AG08396 (cell line): ENCODE results near the gene HOMER2.
"Not testable (repeated sequence)": the region's sequence is repeated elsewhere in the genome, so short reads cannot be mapped to it uniquely, and the experiment has no call there.

Experiments used
- DNase-seq: peaks from one replicate; pipeline ENCODE4 v3.0.0; 2012; ENCODE audit warnings: low spot score, mixed read lengths

HOMER2 gene

DNA sequence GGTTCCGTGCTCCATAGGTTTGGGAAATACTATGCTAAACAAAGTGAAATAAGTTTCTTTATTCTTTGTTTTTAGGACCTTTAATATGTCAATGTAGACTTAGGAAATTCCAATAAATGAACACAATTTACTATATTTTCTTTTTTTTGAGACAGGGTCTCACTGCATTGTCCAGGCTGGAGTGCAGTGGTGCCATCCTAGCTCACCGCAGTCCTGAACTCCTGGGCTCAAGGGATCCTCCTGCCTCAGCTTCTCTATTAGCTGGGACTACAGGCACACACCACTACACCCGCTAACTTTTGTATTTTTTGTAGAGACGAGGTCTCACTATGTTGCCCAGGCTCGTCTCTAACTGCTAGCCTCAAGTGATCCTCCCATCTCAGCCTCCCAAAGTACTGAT is 12.4 kb upstream of the HOMER2 start:
- DNase-seq = no peak

DNA sequence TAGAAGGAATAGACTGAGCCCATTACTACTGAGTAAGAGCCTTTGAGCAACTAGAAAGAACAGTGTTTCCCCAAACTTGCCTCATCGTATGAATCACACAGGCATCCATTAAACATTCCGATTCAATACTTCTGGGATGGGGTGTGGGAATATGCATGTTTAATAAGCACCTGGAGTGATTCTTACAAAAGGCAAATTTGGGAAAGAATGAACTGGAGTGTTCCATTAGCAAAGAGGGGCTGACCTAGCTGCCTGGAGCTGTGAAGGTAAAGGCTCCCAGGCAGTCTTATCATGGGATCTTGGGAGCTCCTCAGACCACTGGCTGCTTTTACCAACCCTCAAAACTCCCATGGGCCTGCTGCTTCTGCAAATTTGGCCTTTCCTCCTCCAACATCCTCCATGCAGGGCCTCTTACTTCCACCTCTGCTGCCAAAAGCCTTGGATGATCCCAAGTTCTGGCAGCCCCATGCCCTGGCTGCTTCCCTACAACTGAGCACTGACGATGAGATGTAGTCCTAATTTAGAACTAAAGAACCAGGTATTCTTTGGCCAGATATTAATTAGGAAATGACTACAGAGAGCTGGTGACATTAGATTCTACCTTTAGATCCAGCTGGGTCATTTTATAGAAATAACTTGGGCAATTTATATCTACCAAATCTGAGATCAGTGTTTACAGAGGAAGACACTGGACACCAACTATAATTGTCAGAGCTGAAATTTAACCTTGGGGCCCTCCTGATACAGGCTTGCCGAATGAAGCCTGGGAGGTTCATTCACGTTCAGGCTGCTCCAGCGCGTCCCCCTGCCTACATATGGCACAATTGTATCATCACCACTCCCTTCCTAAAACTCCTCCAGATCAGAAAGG is 11.2 kb upstream of the HOMER2 start:
- no peak for DNase-seq

DNA sequence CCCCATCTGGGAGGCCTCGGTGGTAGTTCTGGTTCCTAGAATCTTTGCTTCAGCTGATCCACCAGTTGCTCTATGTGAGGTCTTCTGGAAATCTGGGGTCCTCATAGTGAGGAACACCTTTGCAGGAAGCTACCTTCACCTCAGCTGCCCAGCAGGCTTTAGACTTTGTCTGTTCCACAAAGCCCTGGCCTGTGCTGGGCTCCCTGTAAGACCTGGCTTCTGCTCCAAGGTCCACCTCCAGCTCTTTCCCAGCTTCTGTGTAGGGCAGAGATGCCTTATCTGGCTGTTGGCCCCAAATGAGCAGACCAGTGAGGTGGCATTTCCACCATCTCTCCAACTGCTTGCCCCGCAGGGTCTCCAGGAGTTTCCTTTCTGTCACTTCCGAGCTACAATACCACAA is 8.2 kb upstream of the HOMER2 start:
- DNase-seq = no peak

DNA sequence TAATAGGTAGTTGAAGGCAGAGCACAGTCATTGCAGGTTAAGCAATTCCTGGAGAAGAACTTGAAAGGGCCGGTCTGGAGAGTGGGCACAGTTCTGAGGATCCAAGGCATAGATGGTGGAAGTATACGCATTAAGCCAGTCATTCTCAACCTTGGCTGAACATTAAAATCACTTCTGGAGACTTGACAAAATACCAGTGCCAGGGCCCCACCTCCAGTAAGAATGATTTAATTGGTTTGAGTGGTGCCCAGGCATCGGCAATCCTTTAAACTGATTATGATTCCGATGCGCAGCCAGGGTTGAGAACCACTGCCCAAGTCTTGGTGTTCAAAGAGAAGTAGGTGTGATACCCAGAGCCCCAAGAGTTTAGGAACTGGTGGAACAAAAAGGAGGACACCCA is 6.9 kb upstream of the HOMER2 start:
- no peak for DNase-seq

DNA sequence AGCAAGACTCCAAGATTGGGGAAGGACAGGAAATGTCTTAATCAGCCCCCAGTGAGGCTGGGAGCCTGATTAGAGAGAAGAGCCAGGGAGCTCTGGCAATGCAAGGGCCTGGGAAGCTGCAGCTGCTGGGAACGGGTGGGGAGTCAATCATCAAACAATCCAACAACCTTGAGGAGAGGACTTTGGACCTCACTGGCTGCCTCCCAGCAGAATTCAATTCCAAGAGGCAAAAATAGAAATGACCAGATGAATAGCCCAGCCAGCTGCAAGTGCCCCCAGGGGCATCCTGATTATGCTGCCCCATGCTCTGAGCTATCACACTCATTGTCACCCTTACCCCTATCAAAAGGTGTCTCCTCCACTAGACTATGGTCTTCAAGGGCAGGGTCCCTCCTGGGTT is 6.1 kb upstream of the HOMER2 start:
- no peak for DNase-seq

DNA sequence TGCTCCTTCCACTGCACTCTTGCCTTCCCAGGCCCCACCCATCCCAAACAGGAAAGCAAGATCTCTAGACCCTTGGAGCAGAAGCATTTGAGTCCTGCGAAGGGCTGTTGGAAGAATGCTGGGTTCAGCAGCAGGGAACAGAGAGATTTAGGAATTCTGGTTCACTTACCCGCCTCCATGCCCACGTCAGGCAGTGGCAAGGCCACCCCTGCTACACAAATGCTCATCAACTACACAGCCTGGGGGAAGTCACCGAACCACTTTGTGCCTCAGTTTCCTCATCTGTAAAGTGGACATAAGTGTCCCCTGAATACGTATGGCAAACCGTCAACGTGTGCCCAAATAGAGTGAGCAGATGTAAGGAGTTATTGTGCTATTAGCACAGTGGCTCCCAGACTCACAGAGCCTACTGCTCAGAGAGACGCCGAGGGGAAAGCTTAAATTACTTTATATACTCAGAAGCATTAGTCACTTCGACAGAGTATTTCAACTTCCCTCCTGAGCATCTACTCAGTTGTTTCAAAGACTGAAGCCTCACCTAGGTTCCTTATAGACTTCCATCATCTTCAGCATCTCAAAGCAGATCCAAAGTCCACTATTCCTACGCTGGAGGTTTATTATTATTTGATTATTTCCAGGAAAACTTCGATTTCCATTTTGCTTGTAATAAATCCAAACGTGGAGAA is 905 bp downstream of the HOMER2 start:
- DNase-seq = peak; percentile 26

DNA sequence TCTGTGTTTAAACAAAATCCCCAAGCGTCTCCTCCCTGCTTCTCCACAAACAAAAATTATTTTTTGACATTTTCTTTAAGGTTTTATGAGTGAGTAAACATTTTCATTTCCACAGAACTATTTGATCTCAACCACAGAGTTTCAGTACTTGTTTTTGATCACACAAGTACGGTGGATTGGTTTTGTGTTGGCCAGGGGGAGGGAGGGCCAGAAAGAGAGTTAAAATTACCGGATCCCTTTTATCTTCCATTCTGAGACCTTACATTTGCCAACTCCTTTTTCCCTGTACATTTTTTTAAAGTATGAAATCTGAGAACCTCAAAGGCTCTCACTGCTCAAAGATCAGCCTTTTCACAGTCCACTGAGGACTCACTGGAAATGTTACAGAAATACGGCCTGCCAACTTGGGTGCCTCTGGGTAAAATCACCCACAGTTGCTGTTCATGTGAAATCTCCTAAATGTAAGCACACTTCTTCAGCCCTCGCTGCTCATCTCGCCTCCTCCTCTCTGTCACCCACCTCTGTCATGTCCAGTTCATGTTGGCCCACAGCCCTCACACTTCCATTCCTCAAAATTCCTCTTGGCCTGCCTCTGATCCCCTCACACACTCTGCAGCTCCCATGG is 1.7 kb downstream of the HOMER2 start:
- DNase-seq = no peak

DNA sequence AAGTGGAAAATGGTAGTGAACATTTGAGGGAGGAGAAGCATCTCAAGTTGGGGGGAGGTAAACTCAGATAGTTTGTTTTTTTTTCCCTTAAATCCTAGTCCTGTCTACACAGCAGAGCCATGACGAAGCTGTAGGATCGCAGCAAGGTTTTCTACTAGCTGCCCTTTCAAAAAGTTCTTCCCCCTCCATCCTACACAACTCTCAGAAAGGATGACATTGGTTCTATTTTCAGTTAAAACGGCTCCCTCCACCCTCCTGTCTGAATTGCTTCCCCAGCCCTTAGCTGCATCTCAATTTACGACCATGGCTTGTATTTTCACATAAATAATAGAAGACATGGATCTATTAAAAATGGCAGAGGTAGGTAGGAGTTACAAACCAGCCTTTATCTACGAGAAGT is 2.2 kb downstream of the HOMER2 start:
- DNase-seq = no peak

DNA sequence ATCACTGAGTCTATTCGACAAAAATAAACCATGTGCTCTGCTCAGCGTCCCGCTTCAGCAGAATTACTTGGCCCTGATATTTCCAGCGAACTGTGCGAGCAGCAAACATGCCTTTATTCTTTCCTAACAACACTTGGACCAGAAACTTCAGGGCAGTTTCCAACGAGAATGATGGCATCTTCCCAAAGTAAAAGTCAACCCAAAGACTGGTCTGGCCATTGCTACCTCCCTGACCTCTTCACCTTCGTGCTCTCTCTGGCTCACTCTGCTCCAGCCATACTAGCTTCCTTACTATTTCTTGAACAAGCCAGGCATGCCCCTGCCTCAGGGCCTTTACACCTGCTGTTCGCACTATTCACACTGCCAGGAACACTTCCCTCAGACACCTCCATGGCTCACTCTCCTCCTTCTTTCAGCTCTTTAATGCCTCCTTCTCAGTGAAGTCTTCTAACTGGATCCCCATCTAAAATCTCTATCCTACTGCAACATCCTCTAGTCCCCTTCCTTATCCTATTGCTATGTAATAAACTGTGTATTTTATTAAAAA is 6.3 kb downstream of the HOMER2 start:
- DNase-seq = no peak

DNA sequence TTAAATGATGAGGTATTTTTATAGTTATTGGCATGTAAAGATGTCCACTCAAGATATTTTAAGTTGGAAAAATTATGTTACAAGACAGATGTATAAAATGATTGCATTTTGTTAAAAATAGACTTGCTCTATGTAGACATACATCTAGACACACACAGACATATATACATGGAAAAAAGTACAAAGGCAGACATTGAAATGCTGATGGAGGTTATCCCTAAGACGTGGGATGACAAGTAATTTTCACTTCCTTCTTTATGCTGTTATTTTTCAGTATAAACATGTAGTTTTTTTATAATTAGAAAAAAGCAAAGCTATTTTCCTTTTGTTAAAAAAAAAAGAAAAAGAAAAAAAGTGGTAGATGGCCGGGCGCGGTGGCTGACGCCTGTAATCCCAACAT is 7.2 kb downstream of the HOMER2 start:
- DNase-seq = no peak

DNA sequence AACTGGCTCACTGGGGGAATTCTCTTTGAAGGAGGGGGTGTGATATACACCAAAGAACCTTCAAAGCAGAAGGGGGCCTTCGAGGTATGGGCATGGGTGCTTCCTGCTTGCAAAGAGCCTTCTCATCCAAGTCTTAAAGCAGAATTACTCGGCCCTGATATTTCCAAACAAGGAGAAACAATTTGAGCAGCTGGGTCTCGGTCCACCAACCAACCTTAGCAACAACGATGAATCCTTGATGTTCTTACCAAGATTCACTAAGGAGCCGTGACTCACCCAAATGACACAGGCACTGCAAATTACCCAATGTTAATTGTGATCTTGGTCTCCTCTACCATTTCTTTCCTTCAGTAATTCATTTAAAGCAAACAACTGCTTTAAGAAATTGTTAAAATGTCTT is 7.7 kb downstream of the HOMER2 start:
- DNase-seq = no peak

DNA sequence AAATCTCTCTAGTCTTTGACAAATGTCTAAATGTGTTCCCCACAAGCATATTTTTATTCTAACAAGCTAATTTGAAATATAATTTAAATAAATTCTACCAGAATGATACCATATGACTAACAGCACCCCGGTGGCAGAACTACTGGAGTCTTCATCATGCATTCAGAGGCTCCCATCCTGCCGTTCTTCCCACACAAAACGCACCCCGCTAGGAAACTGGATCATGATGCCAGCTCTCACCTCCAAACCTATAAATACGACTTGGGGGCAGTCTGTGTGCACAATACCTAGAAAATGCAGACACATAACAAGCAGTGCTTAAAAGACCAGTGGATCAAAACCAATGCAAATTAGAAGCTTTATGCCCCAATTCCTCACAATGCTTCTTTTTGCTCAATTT is 8.5 kb downstream of the HOMER2 start:
- no peak for DNase-seq

DNA sequence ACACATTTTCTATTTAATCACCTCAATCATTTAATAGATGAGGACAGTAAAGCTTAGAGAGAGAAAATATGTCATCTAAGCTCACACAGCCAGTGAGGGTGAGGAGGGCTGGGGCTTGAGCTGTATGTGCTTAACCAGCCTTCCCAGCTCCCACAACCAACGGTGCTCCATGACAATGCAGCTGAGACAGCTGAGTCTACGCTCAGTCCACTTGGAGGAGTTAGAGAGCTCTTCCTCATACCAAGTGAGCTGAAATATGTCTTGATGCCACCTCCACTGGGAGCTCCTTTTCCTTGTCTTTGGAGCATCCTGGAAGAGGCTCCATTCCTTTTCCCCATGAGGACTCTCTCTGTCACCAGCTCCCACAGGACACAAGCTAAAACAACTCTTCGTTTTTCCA is 9.3 kb downstream of the HOMER2 start:
- no peak for DNase-seq

DNA sequence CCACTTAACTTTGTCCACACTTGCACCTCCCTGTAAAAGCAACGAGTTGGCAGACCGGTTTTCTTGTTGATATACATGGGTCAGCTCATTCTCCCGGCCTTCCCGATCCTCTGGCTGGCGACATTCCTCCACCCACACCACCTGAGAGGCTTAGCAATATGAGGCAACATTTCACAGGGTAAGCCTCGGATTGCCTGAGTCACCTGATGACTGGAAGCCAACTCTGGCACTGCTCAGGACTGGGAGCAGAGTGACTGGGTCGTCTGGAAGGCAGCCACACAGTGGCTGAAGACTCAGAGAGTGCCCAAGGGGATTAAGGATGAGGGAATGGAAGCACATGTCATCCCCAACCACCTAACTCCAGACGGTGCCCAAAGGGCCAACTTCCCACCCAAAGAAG is 9.8 kb downstream of the HOMER2 start:
- peak; percentile 27 for DNase-seq

DNA sequence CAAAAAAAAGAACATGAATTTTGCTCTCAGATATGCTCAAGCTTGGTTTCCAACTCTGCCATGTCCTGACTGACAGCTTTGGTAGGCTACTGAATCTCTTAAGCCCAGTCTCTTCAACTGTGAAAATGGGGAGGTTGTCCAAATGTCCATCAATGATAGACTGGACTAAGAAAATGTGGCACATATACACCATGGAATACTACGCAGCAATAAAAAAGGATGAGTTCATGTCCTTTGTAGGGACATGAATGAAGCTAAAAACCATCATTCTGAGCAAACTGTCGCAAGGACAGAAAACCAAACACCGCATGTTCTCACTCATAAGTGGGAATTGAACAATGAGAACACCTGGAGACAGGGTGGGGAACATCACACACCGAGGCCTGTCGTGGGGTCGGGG is 12.8 kb downstream of the HOMER2 start:
- not testable (repeated sequence) for DNase-seq

DNA sequence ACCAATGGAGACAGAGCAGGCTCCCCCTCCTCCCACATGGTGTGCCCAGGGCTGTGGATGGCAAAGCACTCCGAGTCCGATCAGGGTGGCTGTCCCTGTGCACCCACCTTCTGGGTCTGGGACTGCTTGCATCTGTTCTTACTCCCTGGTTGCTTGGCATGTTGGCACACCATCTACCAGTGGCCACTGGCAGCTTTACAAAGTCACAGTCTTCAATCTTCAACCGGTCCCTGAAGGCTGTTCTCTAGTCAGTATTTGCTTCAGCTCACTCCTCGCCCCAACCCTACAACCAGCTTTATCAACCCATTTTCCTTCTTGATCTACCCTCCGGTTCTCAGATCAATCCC is 14.8 kb downstream of the HOMER2 start:
- DNase-seq = no peak

DNA sequence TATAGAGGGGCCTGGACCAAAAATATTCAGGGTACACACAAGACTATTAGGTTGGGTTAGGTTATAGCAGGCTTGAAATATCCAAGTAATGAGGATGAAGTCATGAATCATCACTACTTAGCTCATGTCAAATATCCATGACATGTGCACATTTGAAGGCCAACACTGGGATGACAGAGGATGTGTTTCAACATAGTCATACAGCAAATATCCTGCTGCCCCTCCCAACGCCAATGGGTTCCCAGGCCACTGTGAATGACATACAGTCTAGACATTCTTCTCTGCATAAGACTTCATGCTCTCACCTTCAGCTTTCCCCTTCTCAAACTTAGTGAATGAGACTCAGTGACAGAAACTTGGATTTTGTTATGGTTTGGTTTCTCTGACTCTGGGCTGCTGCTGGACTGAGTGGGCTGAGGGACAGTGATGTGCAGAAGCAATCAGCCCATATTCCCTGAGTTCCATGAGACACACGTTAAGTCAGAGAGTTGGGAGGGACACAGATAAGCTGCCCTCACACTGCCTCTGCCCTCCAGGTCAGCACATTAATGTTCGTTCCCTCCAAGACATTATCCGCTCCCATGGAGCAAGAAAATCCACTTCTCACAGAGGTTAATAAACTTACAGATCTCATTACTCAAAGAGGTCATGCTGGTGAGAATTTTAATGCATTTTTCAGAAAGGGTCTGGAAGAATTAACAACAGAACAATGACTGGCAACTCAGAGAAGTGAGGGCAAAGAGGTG is 15.4 kb downstream of the HOMER2 start:
- peak; percentile 31 for DNase-seq

DNA sequence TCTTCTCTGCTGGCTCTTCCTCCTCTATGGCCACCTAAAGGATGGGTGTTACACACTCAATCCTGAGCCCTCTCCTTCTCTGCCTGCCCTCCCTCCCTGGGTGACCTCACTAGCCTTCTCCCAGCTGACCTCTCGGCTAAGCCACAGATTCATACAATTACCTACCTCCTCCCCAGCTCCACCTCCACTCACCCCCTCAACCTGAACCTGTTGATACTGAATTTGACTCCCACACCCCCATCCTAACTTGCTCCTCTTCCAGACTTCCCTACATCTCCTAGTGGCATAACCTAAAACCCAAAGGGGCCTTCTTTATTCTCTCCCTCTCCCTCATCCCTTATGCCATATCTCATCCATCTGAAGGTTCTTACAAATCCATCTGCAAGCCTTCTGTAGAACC is 17.1 kb downstream of the HOMER2 start:
- no peak for DNase-seq

DNA sequence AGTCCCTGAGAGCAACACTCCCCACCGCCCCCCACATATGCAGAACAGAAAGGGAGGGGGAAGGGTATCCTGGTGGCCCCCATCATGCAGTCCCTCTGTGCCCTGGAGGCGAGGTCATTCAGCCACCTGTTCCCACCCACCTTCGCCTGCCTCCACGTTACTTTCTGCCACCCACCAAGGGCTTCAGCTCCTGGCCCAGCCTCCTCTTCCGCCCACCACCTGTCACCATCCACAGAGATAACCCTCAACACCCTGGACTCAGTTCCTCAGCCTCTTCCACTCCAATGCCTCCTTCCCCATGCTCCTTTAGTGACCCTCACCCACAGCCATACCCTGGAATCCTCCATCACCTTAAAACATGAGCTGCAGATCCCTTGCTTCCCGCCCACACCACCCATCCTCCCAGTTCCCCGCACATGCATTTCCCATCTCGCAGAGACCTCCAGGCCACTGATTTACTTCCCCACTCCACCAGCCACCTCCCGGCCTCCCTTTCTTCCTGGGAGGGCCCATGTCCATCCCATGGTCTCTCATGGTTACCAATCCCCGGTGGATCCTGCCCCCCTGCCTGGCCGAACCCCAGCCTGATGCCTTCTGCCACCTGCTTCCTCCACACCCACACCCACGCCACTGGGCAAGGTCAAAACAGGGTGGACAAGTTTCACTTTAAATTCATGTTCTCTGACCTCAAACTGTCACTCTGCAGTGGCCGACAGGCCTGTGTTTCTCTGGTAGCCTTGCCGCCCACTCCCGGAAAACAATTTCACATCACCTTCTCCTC is 18.2 kb downstream of the HOMER2 start:
- DNase-seq = no peak

DNA sequence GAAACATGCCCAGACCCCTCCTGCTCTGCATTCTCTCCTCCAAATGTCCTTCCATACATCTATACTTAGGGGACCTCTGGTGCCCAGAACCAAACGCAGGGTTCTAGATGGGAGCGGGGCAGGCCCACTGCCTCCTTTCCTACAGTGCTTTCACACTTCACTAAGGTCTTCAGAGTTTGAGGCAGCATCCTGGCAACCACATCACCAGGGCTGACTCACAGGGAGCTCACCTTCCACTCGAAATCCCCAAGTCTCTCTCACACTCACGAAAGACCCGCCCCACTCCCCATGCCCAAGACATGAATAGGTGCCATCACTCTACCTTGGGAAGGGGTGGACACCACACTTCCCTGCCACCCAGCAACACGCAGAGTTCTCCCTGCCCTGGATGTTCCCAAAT is 18.9 kb downstream of the HOMER2 start:
- no peak for DNase-seq

DNA sequence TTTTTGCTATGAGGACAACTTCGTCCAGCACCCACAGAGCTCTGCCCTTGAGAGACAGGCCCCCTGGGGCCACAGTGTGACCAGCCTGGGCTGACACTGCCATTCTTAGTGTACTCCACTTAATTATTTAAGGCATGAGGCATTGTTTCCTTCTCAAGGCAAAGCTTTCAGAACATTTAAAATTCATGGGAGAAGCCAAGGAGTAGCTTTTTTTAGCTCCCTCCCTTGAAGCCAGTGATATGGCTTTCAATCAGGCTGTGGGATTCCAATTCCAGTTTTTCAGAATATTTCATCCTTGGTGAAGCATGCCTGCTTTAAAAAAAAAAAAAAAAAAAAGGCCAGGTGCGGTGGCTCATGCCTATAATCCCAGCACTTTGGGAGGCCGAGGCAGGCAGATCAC is 21.3 kb downstream of the HOMER2 start:
- DNase-seq = no peak

DNA sequence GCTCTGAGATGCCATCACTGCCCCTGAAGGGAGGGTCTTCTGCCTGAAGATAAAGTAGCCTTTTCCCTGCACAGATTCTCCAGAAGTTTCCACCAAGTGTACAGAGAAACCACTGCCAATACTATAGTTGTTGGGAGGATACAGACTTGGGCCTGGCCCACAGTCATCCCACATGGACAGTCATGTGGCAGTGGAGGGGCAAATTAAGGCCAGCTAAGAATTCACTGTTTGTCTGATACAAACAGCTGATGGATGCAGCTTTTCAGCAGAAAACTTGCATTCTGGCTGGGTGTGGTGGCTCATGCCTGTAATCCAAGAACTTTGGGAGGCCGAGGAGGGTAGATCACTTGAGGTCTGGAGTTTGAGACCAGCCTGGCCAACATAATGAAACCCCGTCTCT is 22.1 kb downstream of the HOMER2 start:
- DNase-seq = no peak
